ENCODE results near the gene NEURL1B.

Gene NEURL1B

GRCh38 chr5:172723508-172723907, 82.4 kb downstream of the NEURL1B start:
- DNase-seq (ENCODE audit: insufficient read length, low spot score) (no peak), FAIRE-seq (no peak)
- TF ChIP-seq CTCF (IDR thresholded peaks at IDR 0.05; ENCODE audit: insufficient read depth, missing control alignments), result no peak

GRCh38 chr5:172724242-172725183, 83.5 kb downstream of the NEURL1B start:
- FAIRE-seq, result no peak
- DNase-seq (ENCODE audit: insufficient read length, low spot score), result no peak
- TF ChIP-seq CTCF (IDR thresholded peaks at IDR 0.05; ENCODE audit: insufficient read depth, missing control alignments), result no peak

- no peak for TF ChIP-seq CTCF (IDR thresholded peaks at IDR 0.05; ENCODE audit: insufficient read depth, missing control alignments)
- no peak for FAIRE-seq
- no peak for DNase-seq (ENCODE audit: insufficient read length, low spot score)
Measured at GRCh38 chr5:172725273-172725672, 84.2 kb downstream of the NEURL1B start.

- no peak for TF ChIP-seq CTCF (IDR thresholded peaks at IDR 0.05; ENCODE audit: insufficient read depth, missing control alignments)
- FAIRE-seq (no peak), DNase-seq (ENCODE audit: insufficient read length, low spot score) (no peak)
Measured at GRCh38 chr5:172725785-172726184, 84.7 kb downstream of the NEURL1B start.

GRCh38 chr5:172726966-172727365, 85.9 kb downstream of the NEURL1B start:
- FAIRE-seq (no peak), DNase-seq (ENCODE audit: insufficient read length, low spot score) (no peak)
- no peak for TF ChIP-seq CTCF (IDR thresholded peaks at IDR 0.05; ENCODE audit: insufficient read depth, missing control alignments)

- no peak for TF ChIP-seq CTCF (IDR thresholded peaks at IDR 0.05; ENCODE audit: insufficient read depth, missing control alignments)
- DNase-seq (ENCODE audit: insufficient read length, low spot score), result no peak
- no peak for FAIRE-seq
Measured at GRCh38 chr5:172727551-172727950, 86.5 kb downstream of the NEURL1B start.

All from D721Med (cell line).